ENCODE data around the gene DNLZ. TPM values are rescaled to one million over a fixed set of nuclear protein-coding genes. Genes with fewer than 3 reads are reported as not detected.
A peak's percentile ranks its signal among the peaks of the same experiment; 100 is the strongest.

DNLZ gene
- total and polyA plus RNA-seq, 12 donors = 3.1 to 28.9 (median 17.5) TPM

- Histone ChIP-seq H3K27me3 (no peaks in the 10 kb centered on the region), H3K9me3 (replicated peaks in 1 of 3) (no peaks in the 10 kb centered on the region), H3K27ac (peak overlapping the region in 4 of 5 donors; percentile 48 to 81 (median 67)), H3K4me3 (peak overlapping the region in 1 of 4 donors; percentile 51), H3K36me3 (replicated peaks in 1 of 2) (no peaks in the 10 kb centered on the region), H3K4me1 (replicated peaks in 1 of 2) (peaks cover 16 to 45% of the 10 kb centered on the region in 2 donors)
- DNase-seq = peak; percentile 62 to 90 (median 73)
- TF ChIP-seq POLR2A (IDR thresholded peaks at IDR 0.05) = no peak
- TF ChIP-seq, protein P1, sequence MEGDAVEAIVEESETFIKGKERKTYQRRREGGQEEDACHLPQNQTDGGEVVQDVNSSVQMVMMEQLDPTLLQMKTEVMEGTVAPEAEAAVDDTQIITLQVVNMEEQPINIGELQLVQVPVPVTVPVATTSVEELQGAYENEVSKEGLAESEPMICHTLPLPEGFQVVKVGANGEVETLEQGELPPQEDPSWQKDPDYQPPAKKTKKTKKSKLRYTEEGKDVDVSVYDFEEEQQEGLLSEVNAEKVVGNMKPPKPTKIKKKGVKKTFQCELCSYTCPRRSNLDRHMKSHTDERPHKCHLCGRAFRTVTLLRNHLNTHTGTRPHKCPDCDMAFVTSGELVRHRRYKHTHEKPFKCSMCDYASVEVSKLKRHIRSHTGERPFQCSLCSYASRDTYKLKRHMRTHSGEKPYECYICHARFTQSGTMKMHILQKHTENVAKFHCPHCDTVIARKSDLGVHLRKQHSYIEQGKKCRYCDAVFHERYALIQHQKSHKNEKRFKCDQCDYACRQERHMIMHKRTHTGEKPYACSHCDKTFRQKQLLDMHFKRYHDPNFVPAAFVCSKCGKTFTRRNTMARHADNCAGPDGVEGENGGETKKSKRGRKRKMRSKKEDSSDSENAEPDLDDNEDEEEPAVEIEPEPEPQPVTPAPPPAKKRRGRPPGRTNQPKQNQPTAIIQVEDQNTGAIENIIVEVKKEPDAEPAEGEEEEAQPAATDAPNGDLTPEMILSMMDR (IDR thresholded peaks at IDR 0.05) = no peak
- 20 to 55% (median 49%) methylated on average over 2 to 23 of the region's 23 CpGs for WGBS, 4 donors
- intact Hi-C loops (cut with DNase I) = no loop called here
Observed at GRCh38 chr9:136343121-136343883, 20.2 kb downstream of the DNLZ start.

- 11 to 30% (median 22%) methylated on average over 10 to 60 of the region's 60 CpGs for WGBS, 4 donors
- intact Hi-C loops (cut with DNase I) = no loop called here
Observed at GRCh38 chr9:136342181-136343120, 21.1 kb downstream of the DNLZ start.

DNA sequence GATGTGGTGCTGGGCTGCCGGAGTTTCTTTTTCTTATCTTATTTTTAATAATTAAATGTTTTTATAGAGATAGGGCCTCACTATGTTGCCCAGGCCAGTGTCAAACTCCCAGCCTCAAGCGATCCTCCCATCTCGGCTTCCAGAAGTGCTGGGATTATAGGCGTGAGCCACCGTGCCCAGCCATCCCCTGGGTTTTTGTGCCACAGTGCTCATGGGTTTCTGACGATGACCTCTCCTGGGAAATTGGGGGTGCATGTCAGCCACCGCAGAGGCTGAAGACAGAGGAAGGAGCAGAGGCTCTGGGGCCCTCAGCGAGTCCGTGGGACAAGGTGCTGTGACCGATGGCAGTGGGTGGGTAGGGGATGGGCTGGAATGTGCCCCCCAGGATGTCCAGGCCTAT is 21.8 kb downstream of the DNLZ start:
- H3K27ac ChIP-seq = peak overlapping the region in 4 of 5 donors; percentile 42 to 81 (median 67)
- H3K36me3 ChIP-seq (replicated peaks in 1 of 2) = peaks cover 0 to 6% of the 10 kb centered on the region in 2 donors
- no peak overlapping the region for H3K4me3 ChIP-seq
- no peak for TF ChIP-seq POLR2A (IDR thresholded peaks at IDR 0.05)
- TF ChIP-seq, protein P1 (IDR thresholded peaks at IDR 0.05) = no peak
- no peaks in the 10 kb centered on the region for H3K27me3 ChIP-seq
- no peaks in the 10 kb centered on the region for H3K9me3 ChIP-seq (replicated peaks in 1 of 3)
- no peak for DNase-seq
- H3K4me1 ChIP-seq (replicated peaks in 1 of 2) = peaks cover 16 to 45% of the 10 kb centered on the region in 2 donors
- intact Hi-C loops (cut with DNase I) = no loop called here
- WGBS, 4 donors = 73 to 93% (median 81%) methylated on average over 6 to 10 of the region's 10 CpGs

More at GRCh38 chr9:136342181-136343120, 21.1 kb downstream of the DNLZ start:
- Histone ChIP-seq H3K27ac (peak overlapping the region in 4 of 5 donors; percentile 56 to 81 (median 69)), H3K4me3 (peak overlapping the region in 3 of 4 donors; percentile 30 to 51 (median 40)), H3K27me3 (no peaks in the 10 kb centered on the region), H3K36me3 (replicated peaks in 1 of 2) (peaks cover 0 to 3% of the 10 kb centered on the region in 2 donors), H3K9me3 (replicated peaks in 1 of 3) (no peaks in the 10 kb centered on the region), H3K4me1 (replicated peaks in 1 of 2) (peaks cover 16 to 45% of the 10 kb centered on the region in 2 donors)
- peak in 1 of 2 donors; percentile 78 for TF ChIP-seq POLR2A (IDR thresholded peaks at IDR 0.05)
- TF ChIP-seq, protein P1 (IDR thresholded peaks at IDR 0.05) = no peak
- peak; percentile 81 to 96 (median 93) for DNase-seq

Data from adrenal gland (tissue), 12 donors.